Activated T-cell treated with anti-CD3 and anti-CD28 coated beads, Interleukin-2, amount 50 U/mL, for 24 hours (primary cell): ENCODE results near the gene TGDS.
A peak's percentile ranks its signal among the peaks of the same experiment; 100 is the strongest.

ENCODE experiments used
- DNase-seq: peaks from one replicate; pipeline ENCODE4 v3.0.0-alpha.2; 2020
- H3K27ac Mint-ChIP-seq: 2 replicates; pipeline ENCODE4 v1.8.0; 2020; ENCODE audit warnings: mild to moderate bottlenecking, mixed read lengths
- H3K27me3 Mint-ChIP-seq: 2 replicates; pipeline ENCODE4 v1.8.0; 2020; ENCODE audit warnings: mixed read lengths
- H3K36me3 Mint-ChIP-seq: 2 replicates; pipeline ENCODE4 v1.8.0; 2020; ENCODE audit warnings: low read depth, mixed read lengths
- H3K4me1 Mint-ChIP-seq: 2 replicates; pipeline ENCODE4 v1.8.0; 2020; ENCODE audit warnings: low read depth, mixed read lengths
- H3K4me3 Mint-ChIP-seq: 2 replicates; pipeline ENCODE4 v1.8.0; 2020; ENCODE audit warnings: mild to moderate bottlenecking, moderate library complexity, mixed read lengths
- H3K9me3 Mint-ChIP-seq: 2 replicates; pipeline ENCODE4 v1.8.0; 2020; ENCODE audit warnings: mixed read lengths

TGDS gene

DNA sequence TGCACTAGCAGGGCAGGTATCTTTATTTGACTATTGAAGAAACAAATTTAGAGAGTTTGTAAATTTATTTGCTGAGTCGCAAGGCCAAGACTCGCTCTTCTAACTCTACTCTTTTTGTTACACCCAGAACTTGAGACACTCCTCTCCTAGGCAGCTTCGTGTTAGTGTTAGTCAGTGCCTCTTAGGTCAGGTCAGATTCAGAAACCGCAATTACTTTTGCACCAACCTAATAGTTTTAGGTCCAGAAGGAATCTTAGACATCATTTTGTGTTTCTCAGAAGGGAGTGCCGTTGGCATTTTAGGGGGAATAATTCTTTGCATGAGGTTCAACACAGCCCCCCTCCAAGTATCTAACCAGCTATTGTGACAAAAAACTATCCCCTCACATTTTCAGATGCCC lies 14.5 kb upstream of the TGDS start:
- Mint-ChIP-seq H3K27ac (no peak overlapping the region), H3K4me3 (no peak overlapping the region), H3K27me3 (no peaks in the 10 kb centered on the region), H3K36me3 (peaks cover 89% of the 10 kb centered on the region), H3K4me1 (peaks cover 37% of the 10 kb centered on the region), H3K9me3 (no peaks in the 10 kb centered on the region)
- no peak for DNase-seq

DNA sequence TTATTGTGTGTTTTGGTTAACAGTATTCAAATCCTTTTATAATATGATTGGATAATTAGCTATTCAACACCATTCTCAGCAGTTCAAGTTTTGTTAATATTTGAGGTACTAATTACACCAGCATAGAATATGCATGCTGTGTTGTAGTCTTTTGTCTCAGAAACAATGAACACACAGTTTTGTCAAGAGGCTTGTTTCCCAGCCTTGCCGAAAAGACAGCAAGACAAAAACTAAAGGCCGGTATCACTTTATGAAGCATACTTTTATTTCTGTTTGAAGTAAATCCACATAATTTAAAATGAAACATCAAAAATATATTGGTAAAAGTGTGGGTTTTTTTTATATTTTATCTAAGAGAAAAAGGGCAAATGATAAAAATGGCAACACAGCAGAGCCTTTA lies 13.2 kb upstream of the TGDS start:
- no peak overlapping the region for H3K27ac Mint-ChIP-seq
- DNase-seq: no peak
- no peaks in the 10 kb centered on the region for H3K9me3 Mint-ChIP-seq
- no peak overlapping the region for H3K4me3 Mint-ChIP-seq
- H3K36me3 Mint-ChIP-seq: peaks cover 87% of the 10 kb centered on the region
- peaks cover 34% of the 10 kb centered on the region for H3K4me1 Mint-ChIP-seq
- no peaks in the 10 kb centered on the region for H3K27me3 Mint-ChIP-seq

DNA sequence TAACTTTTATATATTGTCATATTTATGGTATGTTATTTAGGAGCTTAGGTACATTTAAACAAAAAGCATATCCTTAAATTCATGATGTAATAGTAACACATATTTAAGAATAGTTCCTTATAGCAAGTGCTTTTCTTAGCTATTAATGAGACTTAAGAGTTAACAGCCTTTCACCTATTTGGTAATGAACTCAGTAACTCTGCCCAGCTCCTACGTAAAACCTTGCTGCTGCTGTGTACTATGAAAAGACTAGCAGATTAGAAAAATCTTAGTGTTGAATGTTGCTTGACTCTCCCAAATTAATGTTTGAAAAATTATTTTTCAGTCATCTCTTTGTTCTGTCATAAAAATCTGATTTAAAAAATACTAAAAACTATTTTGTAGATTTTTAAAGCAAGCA lies 12.6 kb upstream of the TGDS start:
- Mint-ChIP-seq H3K36me3 (peaks cover 83% of the 10 kb centered on the region), H3K27me3 (no peaks in the 10 kb centered on the region), H3K4me1 (peaks cover 34% of the 10 kb centered on the region), H3K9me3 (no peaks in the 10 kb centered on the region), H3K27ac (no peak overlapping the region), H3K4me3 (no peak overlapping the region)
- DNase-seq: no peak

DNA sequence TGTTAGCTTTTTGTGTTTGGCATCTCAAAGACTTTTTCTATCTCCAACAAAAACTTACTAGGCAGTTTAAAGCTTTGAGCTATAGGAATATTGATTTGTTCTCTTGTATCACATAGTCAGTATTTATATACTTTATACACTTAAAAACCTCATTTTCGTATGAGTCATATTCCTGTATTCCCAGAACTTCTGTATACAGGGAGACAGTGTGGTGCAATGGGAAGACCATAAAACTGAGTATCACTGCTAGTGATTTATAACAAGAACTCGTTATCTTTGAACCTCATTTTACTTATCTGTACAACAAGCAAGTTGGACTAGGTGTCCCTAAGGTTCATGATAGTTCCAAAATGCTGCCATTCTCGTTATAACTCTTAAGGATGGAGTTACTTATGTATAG lies 12.0 kb upstream of the TGDS start:
- Mint-ChIP-seq H3K27ac (peak overlapping the region; percentile 37), H3K27me3 (no peaks in the 10 kb centered on the region), H3K4me3 (no peak overlapping the region), H3K9me3 (no peaks in the 10 kb centered on the region), H3K36me3 (peaks cover 80% of the 10 kb centered on the region), H3K4me1 (peaks cover 37% of the 10 kb centered on the region)
- DNase-seq: no peak

DNA sequence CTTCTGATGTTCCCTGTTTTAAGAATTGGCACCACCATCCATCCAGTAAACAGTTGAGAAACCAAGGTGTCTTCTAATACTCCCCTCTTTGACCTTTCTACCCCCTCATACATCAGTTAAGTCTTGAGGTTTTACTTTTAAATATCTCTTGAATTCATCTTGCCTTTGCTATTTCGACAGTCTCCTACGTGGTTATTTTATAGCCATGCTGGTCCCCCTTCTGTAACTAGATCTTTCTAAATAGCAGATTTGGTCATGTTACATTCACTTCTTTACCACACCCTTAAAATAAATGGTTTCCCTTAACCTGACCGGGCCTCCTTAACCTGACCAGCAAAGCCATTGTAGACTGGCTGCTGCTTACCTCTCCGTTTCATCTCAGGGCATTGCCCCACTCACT lies 11.1 kb upstream of the TGDS start:
- Mint-ChIP-seq H3K36me3 (peaks cover 80% of the 10 kb centered on the region), H3K4me3 (no peak overlapping the region), H3K27me3 (no peaks in the 10 kb centered on the region), H3K9me3 (no peaks in the 10 kb centered on the region), H3K4me1 (peaks cover 42% of the 10 kb centered on the region), H3K27ac (no peak overlapping the region)
- no peak for DNase-seq

DNA sequence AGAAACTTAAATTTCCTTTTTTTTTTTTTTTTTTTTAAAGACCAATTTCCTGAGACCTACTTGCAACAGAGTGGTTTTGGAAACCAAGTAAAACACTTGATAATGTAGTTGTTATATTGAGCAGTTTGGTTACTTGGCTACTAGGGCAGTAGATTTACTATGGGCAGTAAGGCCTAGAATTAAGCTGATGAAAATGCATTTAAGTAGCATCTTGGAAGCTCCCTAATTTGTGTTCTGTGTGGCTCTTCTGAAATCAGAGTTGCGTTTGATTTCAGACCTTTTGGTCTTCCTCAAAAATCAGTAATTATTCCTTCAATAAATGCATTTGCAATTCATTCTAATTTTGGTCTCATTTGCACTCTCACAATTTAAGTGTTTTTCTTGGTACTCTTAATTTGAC lies 6.5 kb upstream of the TGDS start:
- no peak for DNase-seq
- Mint-ChIP-seq H3K4me1 (peaks cover 35% of the 10 kb centered on the region), H3K27me3 (no peaks in the 10 kb centered on the region), H3K36me3 (peaks cover 40% of the 10 kb centered on the region), H3K9me3 (peaks cover 5% of the 10 kb centered on the region), H3K27ac (peak overlapping the region; percentile 89), H3K4me3 (peak overlapping the region; percentile 88)

DNA sequence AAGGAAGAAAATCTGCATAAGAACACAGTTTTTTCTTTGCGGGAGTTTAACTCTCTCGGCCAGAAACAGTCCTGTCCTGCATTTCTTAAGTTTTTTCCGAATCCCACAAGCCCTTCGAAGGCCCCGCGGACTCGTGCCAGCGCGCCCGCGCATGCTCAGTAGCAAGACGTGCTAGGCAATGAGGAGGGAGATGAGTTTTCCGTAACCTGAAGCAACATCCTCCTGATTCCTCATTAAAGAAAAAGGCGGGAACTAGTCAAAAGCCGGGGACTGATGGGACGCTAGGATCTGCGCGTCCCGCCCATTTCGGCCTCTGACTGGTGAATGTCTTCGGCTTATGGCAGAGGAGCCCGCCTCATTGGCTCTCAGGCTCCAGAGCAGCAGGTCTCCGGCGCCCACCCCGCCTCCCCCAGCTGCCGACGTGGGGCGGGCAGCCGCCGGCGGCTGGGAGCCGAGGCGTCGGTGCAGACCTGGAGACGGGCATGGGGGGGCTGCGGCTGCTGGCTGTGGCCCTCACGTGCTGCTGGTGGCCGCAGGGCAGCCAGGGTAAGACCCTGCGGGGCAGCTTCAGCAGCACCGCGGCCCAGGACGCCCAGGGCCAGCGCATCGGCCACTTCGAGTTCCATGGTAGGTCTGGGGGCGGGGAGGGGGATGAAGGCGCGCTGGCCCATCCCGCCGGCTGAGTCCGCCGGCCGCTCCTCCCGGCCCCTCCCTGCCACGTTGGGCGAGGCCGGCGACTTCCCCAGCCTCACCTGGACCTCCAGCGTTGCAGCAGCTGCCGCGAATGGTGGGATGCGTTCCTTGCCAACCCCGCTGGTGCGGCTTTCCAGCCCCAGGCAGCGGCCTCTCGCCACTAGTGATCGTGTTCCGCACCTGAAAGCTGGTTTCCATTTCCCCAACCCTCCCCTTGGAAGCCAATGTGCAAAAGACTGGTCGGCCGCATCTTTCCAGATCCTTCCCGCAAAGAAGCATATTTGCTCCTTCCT lies 5.8 kb upstream of the TGDS start, which contains the start of gene GPR180:
Gene GPR180 (plus strand): TSS at position 412 of the 986 bp plus-strand sequence. CDS start 71 bp downstream, at position 483.
- DNase-seq: peak; percentile 90
- Mint-ChIP-seq H3K9me3 (peaks cover 5% of the 10 kb centered on the region), H3K4me1 (peaks cover 30% of the 10 kb centered on the region), H3K27ac (peak within 1 kb of the TSS; percentile 91), H3K36me3 (peaks cover 33% of the 10 kb centered on the region), H3K27me3 (no peaks in the 10 kb centered on the region), H3K4me3 (peak within 1 kb of the TSS; percentile 88)

DNA sequence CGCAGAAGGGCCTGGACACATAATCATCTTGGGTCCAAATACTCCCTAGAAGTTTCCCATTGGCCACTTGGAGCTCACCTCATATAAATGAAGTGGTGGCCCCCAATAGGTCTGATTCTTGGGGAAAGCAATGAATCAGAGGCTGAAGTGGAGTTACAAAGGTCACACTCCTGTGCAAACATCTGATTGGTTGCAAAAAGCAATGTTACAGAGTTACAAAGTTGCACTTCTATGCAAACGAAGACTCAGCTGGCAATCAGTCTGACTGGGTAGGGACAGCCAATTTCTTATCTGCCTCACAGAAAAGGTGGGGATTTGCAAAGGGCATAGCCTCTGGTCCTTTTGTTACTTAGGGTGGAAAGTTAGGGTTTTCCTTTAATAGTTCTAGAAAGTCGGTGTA lies 3.9 kb upstream of the TGDS start:
- DNase-seq: no peak
- Mint-ChIP-seq H3K9me3 (peaks cover 5% of the 10 kb centered on the region), H3K27ac (no peak overlapping the region), H3K4me1 (peaks cover 27% of the 10 kb centered on the region), H3K27me3 (no peaks in the 10 kb centered on the region), H3K4me3 (no peak overlapping the region), H3K36me3 (peaks cover 28% of the 10 kb centered on the region)

DNA sequence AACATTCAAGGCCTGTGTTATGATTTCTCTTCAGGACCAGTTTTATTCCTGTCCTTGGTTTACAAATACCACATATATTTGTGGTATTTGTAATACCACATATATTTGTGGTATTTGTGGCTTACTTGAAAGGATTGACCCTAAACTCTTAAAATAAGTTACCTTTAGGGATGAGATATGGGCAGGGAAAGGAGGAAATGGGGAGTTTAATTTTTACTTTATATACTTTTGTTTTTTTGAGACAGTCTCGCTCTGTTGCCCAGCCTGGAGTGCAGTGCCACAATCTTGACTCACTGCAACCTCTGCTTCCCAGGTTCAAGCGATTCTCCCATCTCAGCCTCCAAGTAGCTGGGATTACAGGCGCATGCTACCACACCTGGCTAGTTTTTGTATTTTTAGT lies 2.3 kb upstream of the TGDS start:
- H3K4me3 Mint-ChIP-seq: no peak overlapping the region
- H3K36me3 Mint-ChIP-seq: peaks cover 39% of the 10 kb centered on the region
- no peak for DNase-seq
- H3K27me3 Mint-ChIP-seq: no peaks in the 10 kb centered on the region
- H3K9me3 Mint-ChIP-seq: peaks cover 5% of the 10 kb centered on the region
- H3K4me1 Mint-ChIP-seq: peaks cover 37% of the 10 kb centered on the region
- no peak overlapping the region for H3K27ac Mint-ChIP-seq

DNA sequence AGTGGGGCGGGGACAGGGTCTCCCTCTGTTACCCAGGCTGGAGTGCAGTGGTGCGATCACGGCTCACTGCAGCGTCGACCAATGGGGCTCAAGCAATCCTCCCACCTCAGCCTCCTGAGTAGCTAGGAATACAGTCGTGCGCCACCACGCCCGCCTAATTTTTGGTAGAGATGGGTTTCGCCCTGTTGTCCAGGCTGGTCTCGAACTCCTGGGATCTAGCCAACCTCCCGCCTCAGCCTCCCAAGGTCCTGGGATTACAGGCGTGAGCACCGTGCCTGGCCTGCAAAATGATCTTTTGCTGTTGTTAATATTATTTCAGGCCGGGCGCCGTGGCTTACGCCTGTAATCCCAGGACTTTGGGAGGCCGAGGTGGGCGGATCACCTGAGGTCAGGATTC lies 621 bp upstream of the TGDS start:
- H3K36me3 Mint-ChIP-seq: peaks cover 45% of the 10 kb centered on the region
- peak overlapping the region; percentile 97 for H3K27ac Mint-ChIP-seq
- no peak for DNase-seq
- H3K4me1 Mint-ChIP-seq: peaks cover 38% of the 10 kb centered on the region
- peak overlapping the region; percentile 85 for H3K4me3 Mint-ChIP-seq
- no peaks in the 10 kb centered on the region for H3K27me3 Mint-ChIP-seq
- peaks cover 5% of the 10 kb centered on the region for H3K9me3 Mint-ChIP-seq

DNA sequence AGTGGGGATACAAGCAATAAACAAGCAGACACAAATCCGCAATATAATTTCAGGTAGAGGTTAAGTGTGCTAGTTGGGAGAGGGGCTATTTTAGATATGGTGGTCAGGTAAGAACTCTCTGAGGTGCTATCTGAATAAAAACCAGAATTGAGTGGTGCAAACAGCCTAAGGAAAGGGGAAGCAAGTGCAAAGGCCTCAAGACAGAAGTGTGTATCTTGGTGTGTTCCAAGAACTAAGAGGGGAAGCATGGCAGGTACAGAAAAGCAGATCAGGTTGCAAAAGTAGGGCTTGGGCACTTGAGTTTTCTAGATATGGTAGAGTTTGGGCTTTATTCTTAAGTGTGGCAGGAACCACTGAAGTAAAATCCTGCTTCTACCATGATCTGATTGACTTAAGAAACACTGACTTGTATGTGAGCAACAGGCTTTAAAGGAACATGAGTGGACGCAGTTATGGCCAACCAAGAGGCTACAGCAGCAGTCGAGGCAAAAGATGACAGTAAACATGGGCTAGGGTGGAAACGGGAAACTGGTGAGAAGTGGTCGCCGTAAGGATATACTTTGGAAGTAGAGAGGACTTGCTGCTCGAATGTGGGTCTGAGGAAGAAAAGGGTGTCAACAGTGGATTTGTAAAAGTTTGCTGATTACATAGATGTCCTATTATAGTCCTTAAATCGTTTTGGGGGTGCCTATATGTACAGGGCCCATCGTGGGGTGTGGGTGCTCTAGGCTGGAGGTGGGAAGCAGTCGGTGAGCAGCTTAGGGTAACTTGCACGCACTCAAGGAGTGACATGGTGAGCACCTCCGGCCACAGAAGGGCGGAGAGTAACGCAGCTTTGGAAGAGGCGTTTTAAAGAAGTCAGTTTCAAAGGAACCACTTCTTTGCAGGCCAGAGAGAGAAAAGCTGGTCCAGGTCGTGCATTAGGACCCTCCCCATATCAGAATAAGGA lies 677 bp downstream of the TGDS start:
- no peaks in the 10 kb centered on the region for H3K9me3 Mint-ChIP-seq
- peak overlapping the region; percentile 85 for H3K4me3 Mint-ChIP-seq
- peaks cover 54% of the 10 kb centered on the region for H3K36me3 Mint-ChIP-seq

DNA sequence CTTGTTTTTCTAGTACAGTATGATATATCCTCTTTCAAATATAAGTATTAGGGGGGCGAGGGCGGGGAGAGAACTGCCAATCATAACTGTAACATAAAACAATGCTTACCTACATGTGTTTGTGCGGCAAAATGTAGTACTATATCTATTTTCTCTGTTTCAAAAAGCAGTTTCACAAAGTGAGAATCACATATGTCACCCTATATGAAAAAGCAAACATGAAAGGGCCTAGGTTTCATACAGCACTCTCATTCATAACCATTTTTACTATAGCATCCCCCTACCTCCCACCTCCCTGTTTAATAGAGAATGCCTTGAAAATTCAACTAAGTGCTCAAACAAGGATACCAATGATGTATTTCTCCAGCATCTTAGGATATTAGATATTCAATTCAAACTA lies 5.2 kb downstream of the TGDS start:
- DNase-seq: no peak
- peaks cover 86% of the 10 kb centered on the region for H3K36me3 Mint-ChIP-seq
- no peaks in the 10 kb centered on the region for H3K27me3 Mint-ChIP-seq
- no peaks in the 10 kb centered on the region for H3K9me3 Mint-ChIP-seq
- peaks cover 56% of the 10 kb centered on the region for H3K4me1 Mint-ChIP-seq
- no peak overlapping the region for H3K27ac Mint-ChIP-seq
- no peak overlapping the region for H3K4me3 Mint-ChIP-seq

More for the DNA sequence above, 677 bp downstream of the TGDS start:
- peak overlapping the region; percentile 97 for H3K27ac Mint-ChIP-seq
- peak; percentile 59 for DNase-seq
- peaks cover 42% of the 10 kb centered on the region for H3K4me1 Mint-ChIP-seq
- H3K27me3 Mint-ChIP-seq: no peaks in the 10 kb centered on the region

DNA sequence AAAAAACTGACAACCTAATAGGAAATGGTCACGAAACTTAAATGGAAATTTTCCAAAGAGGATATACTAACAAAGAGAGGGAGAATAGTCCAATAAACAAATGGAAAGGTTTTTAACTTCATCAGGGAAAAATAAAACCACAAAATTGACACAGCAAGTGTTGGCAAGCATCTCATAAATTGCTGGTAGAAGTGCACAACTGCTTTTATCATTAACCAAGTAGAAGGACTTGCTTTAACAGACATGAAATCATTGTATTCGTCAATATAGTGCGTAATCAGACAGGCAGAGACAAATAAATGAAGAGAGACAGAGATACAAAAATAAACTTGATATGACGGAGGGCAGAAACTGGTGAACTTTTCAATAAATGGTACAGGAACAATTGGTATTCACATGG lies 7.4 kb downstream of the TGDS start:
- no peak for DNase-seq
- Mint-ChIP-seq H3K9me3 (no peaks in the 10 kb centered on the region), H3K4me3 (no peak overlapping the region), H3K36me3 (peaks cover 84% of the 10 kb centered on the region), H3K27ac (no peak overlapping the region), H3K27me3 (no peaks in the 10 kb centered on the region), H3K4me1 (peaks cover 44% of the 10 kb centered on the region)

DNA sequence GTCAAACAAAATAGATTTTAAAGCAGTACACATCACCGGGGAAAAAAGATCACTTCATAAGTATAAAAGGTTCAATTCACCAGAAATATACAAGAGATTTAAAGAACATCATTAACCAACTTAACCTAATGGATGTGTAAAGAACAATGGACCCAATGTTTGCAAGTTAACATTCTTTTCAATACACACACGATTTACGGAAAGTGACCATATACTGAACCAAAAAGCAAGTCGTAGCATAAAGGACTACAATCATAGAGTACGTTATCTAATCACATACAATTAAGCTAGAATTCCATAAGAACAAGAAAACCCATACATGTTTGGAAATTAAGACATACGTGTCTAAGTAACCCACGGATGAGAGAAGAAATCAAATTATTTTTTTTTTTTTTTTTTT lies 9.6 kb downstream of the TGDS start:
- Mint-ChIP-seq H3K4me1 (peaks cover 34% of the 10 kb centered on the region), H3K27ac (no peak overlapping the region), H3K36me3 (peaks cover 87% of the 10 kb centered on the region), H3K27me3 (no peaks in the 10 kb centered on the region), H3K4me3 (no peak overlapping the region), H3K9me3 (no peaks in the 10 kb centered on the region)
- no peak for DNase-seq
